Gastrocnemius medialis (tissue), 4 donors: ENCODE data around the gene HIVEP3. TPM values are rescaled to one million over a fixed set of nuclear protein-coding genes. Genes with fewer than 3 reads are reported as not detected.

Source experiments
- ATAC-seq, 2 donors: fragments of 150-250 bp; one replicate each; pipeline ENCODE4 v1.9.1; 2016
- DNase-seq, 2 donors: peaks; one replicate each; pipeline ENCODE4 v3.0.0-alpha.2; 2019
- H3K27ac ChIP-seq, 4 donors: fragments of 200-600 bp; sonication (generic); 1 replicate in 1 of 4; 2 replicates in 3 of 4; pipeline ENCODE4 v1.5.1; 2016 to 2018; ENCODE audit warnings: mild to moderate bottlenecking in 2 of 4, moderate library complexity in 1 of 4
- H3K27me3 ChIP-seq, 3 donors: fragments of 200-600 bp; sonication (generic) in 2 of 3; 1 replicate in 1 of 3; 2 replicates in 2 of 3; pipeline versions ENCODE4 v1.5.1 to v1.6.0; 2016 to 2019; ENCODE audit warnings: mild to moderate bottlenecking in 1 of 3, moderate library complexity in 1 of 3
- H3K36me3 ChIP-seq, 2 donors: fragments of 200-600 bp; sonication (generic) in 1 of 2; one replicate each; pipeline ENCODE4 v1.5.1; 2017 to 2018
- H3K4me1 ChIP-seq, 2 donors: fragments of 200-600 bp; sonication (generic) in 1 of 2; one replicate each; pipeline ENCODE4 v1.5.1; 2016 to 2017; ENCODE audit warnings: mild to moderate bottlenecking in 2 of 2
- H3K4me3 ChIP-seq, 4 donors: fragments of 200-600 bp; sonication (generic) in 3 of 4; 1 replicate in 1 of 4; 2 replicates in 3 of 4; pipeline ENCODE4 v1.5.1; 2016 to 2019; ENCODE audit warnings: mild to moderate bottlenecking in 2 of 4
- H3K9me3 ChIP-seq, 3 donors: fragments of 200-600 bp; sonication (generic) in 2 of 3; 1 replicate in 1 of 3; 2 replicates in 2 of 3; pipeline ENCODE4 v1.5.1; 2016 to 2019
- CTCF ChIP-seq, 5 experiments: fragments of 450-650 bp in 3 of 5; fragments of 200-600 bp in 2 of 5; sonication (generic) in 2 of 5; IDR thresholded peaks in 4 of 5; conservative IDR thresholded peaks in 1 of 5; 1 replicate in 4 of 5; 2 replicates in 1 of 5; pipeline ENCODE4 v1.5.1; 2016 to 2019; ENCODE audit warnings: antibody characterized with exemption in 5 of 5, mild to moderate bottlenecking in 3 of 5, moderate library complexity in 3 of 5
- POLR2A ChIP-seq, 2 donors: fragments of 450-650 bp; IDR thresholded peaks; one replicate each; pipeline ENCODE4 v1.6.1; 2017; ENCODE audit warnings: antibody characterized with exemption in 2 of 2, mild to moderate bottlenecking in 2 of 2, moderate library complexity in 2 of 2
- in situ Hi-C, 4 donors: fragments of 200-750 bp; cut with MboI; loops; one replicate each; pipeline versions ENCODE4 v1.15.0 to v1.8.0; 2017; ENCODE audit warnings: low sequenced_read_pairs in 4 of 4
- intact Hi-C: fragments of 100-400 bp; cut with DNase I; formaldehyde crosslinking; loops from one replicate; pipeline ENCODE4 v1.15.1; 2023; ENCODE audit warnings: low total_unique reads
- total RNA-seq, 4 donors: library from RNA; depleted of rRNA; stranded (reverse); fragments of >200 nt; gene quantifications; one replicate each; pipeline versions ENCODE4 v1.1.0 to v1.2.3, GENCODE V29; 2016

The HIVEP3 gene
- total RNA-seq, 4 donors from 2014 or later: 0.80 to 1.8 (median 1.3) TPM

GRCh38 chr1:41657679-41658295 is 260.9 kb downstream of the HIVEP3 start:
- Histone ChIP-seq H3K4me1 (peaks cover 8 to 10% of the 10 kb centered on the region in 2 donors), H3K36me3 (no peaks in the 10 kb centered on the region), H3K9me3 (no peaks in the 10 kb centered on the region), H3K4me3 (no peak overlapping the region), H3K27me3 (no peaks in the 10 kb centered on the region), H3K27ac (no peak overlapping the region)
- DNase-seq (no peak), ATAC-seq (no peak)
- intact Hi-C loops (no loop called here), in situ Hi-C loops (no loop called here)
- no peak for TF ChIP-seq POLR2A (IDR thresholded peaks at IDR 0.05)
- no peak for TF ChIP-seq CTCF (IDR thresholded peaks at IDR 0.05 in 4 of 5, conservative IDR thresholded peaks at IDR 0.05 in 1 of 5)

GRCh38 chr1:41656825-41657500 is 261.8 kb downstream of the HIVEP3 start:
- intact Hi-C loops: no loop called here
- no peak for DNase-seq

GRCh38 chr1:41656068-41656467 is 262.7 kb downstream of the HIVEP3 start:
- H3K4me1 ChIP-seq: peaks cover 2 to 3% of the 10 kb centered on the region in 2 donors
- intact Hi-C loops: no loop called here
- DNase-seq (no peak), ATAC-seq (no peak)
- H3K27me3 ChIP-seq: no peaks in the 10 kb centered on the region
- in situ Hi-C loops: no loop called here
- no peak overlapping the region for H3K4me3 ChIP-seq
- no peak for TF ChIP-seq POLR2A (IDR thresholded peaks at IDR 0.05)
- no peak for TF ChIP-seq CTCF (IDR thresholded peaks at IDR 0.05 in 4 of 5, conservative IDR thresholded peaks at IDR 0.05 in 1 of 5)
- H3K27ac ChIP-seq: no peak overlapping the region
- H3K36me3 ChIP-seq: no peaks in the 10 kb centered on the region
- no peaks in the 10 kb centered on the region for H3K9me3 ChIP-seq

More at GRCh38 chr1:41656825-41657500, 261.8 kb downstream of the HIVEP3 start:
- Histone ChIP-seq H3K4me1 (peaks cover 8 to 10% of the 10 kb centered on the region in 2 donors), H3K27ac (no peak overlapping the region), H3K4me3 (no peak overlapping the region), H3K36me3 (no peaks in the 10 kb centered on the region), H3K9me3 (no peaks in the 10 kb centered on the region), H3K27me3 (no peaks in the 10 kb centered on the region)
- TF ChIP-seq CTCF (IDR thresholded peaks at IDR 0.05 in 4 of 5, conservative IDR thresholded peaks at IDR 0.05 in 1 of 5) (no peak), POLR2A (IDR thresholded peaks at IDR 0.05) (no peak)
- in situ Hi-C loops: no loop called here
- ATAC-seq: no peak

- H3K36me3 ChIP-seq: no peaks in the 10 kb centered on the region
- no peak overlapping the region for H3K4me3 ChIP-seq
- no peak for TF ChIP-seq CTCF (IDR thresholded peaks at IDR 0.05 in 4 of 5, conservative IDR thresholded peaks at IDR 0.05 in 1 of 5)
- TF ChIP-seq POLR2A (IDR thresholded peaks at IDR 0.05): no peak
- in situ Hi-C loops (no loop called here), intact Hi-C loops (no loop called here)
- H3K27me3 ChIP-seq: no peaks in the 10 kb centered on the region
- no peaks in the 10 kb centered on the region for H3K9me3 ChIP-seq
- no peak overlapping the region for H3K27ac ChIP-seq
- ATAC-seq (no peak), DNase-seq (no peak)
- no peaks in the 10 kb centered on the region for H3K4me1 ChIP-seq
Measured at GRCh38 chr1:41655632-41656031, 263.1 kb downstream of the HIVEP3 start.
